ENCODE results near the gene MAP1LC3A.

Gene MAP1LC3A

DNA sequence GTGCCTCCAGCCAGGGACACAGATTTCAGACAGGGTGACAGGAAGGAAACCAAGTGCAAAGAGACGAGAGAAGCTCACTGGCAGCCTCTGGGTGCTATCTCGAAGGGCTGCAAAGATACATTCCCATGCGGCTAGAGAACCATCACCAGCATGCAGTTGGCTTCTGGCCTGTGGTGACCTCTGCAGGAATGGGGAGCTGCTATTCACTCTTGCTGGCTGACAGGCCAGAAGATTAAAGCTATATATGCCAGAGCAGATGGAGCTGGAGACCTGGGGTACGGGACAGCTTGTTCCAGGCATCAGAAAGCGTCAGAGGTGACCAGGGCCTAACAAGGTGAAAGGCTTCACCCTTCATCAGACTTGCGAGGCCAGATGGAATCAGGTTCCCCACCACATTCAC lies 20.0 kb downstream of the MAP1LC3A start:
- DNase-seq: no peak

DNA sequence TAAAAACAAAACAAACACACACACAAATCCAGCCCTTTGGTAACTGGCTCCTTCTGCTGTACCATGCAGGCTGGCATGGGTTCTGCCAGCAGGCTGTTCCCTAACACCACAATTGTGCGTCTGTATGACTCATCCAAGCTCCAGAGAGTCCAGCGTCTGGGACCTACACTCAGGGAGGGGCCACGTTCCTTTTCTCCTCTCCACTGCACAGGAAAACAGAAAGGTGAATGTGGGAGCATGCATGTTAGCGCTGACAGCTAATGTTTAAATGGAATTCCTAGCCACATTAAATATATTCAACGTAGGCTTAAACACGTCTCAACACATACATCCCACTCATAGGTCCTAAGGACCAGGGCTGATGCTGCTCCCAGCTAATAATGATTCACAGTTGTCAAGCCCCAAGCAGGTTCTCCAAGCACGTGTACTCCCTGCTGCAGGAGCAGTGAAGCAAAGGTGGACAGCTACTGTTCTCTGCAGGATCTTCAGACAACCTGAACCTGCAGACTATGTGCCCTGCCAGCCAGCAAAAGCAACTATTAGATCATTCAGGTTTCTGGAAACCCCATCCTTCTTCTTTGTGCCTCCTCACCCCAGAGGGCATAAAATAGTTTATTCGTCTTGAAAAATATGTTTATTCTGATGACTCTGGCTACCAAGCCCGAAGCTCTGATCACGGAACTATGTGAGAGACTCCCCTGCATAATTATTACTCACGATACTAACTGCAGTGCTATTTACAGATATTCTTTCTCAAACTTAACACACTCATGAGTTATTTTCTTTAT lies 20.9 kb downstream of the MAP1LC3A start:
- DNase-seq: no peak

- no peak for DNase-seq
Observed at GRCh38 chr20:34579979-34580940, 21.7 kb downstream of the MAP1LC3A start.

- no peak for DNase-seq
Observed at GRCh38 chr20:34581341-34582184, 23.0 kb downstream of the MAP1LC3A start.

DNA sequence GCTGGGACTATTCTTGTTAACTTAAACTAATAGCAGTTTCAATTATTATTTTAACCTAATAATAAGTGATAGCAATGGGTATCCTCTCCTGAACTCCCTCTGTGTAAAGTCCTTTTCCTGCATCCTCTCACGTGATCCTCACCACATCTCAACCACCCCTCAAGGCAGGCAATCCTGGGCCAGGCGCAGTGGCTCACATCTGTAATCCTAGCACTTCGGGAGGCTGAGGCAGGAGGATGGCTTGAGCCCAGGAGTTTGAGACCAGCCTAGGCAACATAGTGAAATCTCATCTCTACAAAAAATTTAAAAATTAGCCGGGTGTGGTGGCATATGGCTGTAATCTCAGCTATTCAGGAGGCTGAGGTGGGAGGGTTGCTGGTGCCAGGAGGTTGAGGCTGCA lies 23.7 kb downstream of the MAP1LC3A start:
- DNase-seq: no peak

DNA sequence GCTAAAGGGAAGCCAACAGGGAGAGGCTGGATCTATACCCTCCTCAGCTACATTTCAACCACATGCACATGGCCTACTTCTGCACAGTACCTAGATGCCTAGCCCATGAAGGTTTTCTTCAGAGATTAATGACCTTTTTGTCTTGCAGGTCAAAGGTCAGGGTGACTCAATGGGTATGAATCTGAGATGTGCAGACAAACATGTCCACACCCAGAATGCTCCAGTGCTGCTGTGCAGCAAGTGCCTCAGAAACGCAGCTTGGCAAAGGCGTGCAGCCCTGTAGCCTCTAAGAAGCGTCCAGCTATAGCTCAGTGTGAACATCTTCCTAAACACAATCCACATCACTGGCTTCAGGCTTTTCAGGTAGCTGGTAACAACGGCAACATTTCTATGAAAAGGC lies 24.4 kb downstream of the MAP1LC3A start:
- no peak for DNase-seq

- no peak for DNase-seq
Observed at GRCh38 chr20:34583544-34583943, 25.0 kb downstream of the MAP1LC3A start.

DNA sequence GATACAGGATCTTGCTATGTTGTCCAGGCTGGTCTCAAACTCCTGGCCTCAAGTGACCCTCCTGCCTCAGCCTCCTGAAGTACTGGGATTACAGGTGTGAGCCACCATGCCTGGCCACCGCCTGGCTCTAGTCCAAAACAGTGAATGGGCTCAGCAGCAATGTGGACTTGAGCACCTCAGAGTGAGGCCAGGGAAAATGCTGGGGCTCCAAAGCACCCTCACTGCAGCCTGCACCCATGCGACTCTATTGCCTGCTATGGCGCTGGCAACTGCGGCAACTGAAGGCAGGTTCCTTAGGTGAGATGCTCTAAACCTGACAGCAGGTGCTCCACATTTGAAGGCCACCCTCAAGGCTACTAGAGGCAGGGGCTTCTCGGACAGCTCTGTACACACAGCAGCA lies 26.5 kb downstream of the MAP1LC3A start:
- DNase-seq: no peak

DNA sequence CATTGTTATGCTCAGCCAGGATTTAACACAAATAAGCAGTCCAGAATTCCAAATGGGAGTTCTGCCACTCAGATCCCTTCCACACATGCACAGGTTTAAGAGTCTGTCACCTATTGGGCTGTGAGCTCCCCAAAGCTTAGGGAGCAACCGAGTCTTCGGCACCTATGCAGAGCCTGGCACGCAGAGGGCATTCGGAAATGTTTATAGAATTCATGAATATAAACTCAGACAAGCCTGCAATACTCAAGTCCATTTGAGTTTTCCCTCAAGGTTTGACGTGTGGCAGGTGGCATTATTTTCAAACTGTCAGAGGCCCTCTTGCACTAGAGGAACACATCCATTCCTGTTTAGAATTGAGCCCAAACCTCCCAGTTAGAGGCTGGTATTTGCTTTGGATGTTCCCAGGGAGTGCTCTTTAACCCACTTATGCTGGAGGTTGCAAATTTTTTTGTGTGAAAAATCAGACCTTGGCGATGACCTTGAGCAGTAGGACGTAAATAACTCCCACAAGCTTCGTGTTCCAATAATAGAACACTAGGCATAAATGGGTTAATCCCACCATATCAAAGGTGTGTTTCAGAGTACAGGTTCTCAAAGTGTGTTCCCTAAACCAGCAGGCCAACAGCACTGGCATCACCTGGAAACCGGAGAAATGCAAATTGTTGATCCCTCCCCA lies 28.1 kb downstream of the MAP1LC3A start:
- DNase-seq: no peak

- DNase-seq: no peak
Observed at GRCh38 chr20:34595377-34596184, 37.1 kb downstream of the MAP1LC3A start.

DNA sequence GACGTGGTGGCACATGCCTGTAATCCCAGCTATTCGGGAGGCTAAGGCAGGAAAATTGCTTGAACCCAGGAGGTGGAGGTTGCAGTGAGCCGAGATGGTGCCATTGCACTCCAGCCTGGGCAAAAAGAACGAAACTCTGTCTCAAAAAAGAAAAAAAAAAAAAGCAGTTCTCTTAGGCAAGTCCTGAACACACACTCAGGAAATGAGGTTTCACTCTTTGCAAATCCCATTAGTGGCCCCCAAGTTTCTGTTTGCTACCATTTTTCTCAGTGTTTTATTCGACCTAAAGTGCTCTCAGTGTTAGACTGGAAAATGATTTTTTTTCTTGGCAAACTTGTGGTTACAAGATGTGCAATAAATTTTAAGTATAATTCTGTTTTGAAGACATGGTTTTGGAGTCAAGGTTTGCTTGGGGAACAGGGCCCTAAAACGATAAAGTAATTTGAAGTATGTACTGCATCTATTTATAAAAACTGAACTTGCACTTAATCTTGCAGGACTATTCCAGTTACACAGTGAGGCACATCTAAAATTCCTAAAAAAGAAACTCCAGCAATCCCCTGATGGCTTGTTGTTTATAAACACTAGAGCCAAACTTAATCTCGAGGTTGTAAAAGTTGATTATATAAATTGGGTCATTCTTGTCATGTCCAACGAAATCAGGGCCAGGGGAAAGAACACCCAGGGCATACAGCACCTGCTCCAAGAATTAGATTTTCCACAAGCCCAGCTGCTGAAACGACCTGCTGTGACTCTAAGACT lies 42.6 kb downstream of the MAP1LC3A start:
- no peak for DNase-seq

GRCh38 chr20:34604980-34605788 lies 46.7 kb downstream of the MAP1LC3A start:
- DNase-seq: no peak

DNA sequence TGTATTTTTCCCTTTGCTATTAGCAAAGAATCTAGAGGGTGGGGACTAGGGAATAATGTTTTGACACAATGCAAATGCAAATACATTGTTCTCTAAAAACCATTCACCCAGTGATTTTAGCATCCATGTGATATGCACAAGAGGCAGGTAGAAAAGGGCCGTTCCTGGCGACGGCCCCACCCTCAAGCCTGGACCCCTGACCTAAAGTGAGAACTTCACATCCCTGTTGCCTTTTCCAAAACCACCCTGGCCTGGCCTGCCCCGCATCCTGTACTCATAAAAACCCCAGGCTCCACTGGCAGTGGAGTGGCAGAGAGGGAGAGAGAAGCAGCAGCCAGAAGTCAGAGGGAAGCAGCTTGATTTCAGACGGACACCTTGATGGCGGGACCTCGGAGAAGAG lies 48.5 kb downstream of the MAP1LC3A start:
- DNase-seq: no peak

Data from NCI-H526 treated with DMSO at 0.1 percent for 48 hours (cell line).